HG03439 (cell line): Measurements from ENCODE around the gene SND1.

Experiments
- ATAC-seq: cut with Tn5 transposase; IDR thresholded peaks from one replicate; pipeline ENCODE4 v1.9.1; 2021; ENCODE audit warnings: mild to moderate bottlenecking, moderate library complexity; ENCODE audit not compliant: unreplicated experiment

Gene SND1

GRCh38 chr7:128057909-128058308 lies 405.9 kb downstream of the SND1 start:
- no peak for ATAC-seq

DNA sequence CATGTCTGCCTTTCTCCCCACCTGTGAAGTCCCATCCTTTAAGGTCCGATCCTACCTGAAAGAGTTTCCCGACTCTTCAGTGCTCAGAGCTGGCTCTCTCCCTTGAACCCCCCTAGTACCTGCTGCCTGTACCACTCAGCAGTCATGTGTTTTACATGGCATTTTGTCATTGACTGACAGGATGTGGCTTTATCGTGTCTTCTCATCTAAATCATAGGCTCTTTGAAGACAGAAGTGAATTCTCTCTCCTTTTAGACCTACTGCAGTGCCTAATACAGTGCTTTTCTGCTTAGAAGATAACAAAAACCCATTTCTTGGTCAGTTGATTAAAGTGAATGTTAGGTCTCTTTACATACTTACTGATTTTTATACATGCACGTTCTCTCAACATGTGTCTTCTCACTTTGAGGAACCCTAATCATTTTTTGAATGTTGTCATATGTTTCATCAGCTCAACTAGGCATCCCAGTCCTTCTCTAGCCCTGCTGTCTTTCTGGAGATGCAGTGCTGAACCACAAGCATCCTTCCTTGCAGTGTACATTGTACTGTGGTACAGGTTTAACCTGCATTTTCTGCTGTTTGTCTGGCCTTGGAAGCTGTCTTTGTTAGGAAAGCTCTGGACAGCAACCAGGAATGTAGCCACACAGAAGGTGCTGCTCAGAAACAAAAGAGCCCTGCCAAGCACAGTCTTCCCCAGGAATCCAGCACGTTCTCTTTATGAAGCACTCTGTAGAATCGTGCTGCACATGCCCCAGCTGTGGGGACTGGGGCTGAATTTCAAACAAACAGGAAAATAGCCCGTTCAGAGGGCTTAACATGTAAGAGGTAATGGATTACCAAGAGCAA lies 407.4 kb downstream of the SND1 start:
- ATAC-seq: no peak

DNA sequence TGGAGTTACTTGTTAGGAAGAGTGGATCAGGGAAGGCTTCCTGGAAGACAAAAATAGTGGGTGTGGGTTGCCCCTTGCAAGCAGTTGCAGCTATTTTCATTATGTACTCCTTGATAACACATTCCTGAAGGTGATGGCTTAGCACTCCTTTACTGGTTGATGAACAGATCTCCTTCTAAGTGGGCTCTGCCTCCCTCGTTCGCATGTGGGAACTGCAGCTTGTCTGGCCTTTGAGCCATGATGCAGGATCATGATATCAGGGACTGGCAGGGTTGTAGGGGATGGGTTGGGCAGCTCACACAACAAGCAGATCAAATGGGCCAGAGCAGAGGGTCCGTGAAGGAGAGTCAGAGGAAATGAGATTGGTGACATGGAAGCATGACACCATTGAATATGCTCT lies 408.0 kb downstream of the SND1 start:
- no peak for ATAC-seq

DNA sequence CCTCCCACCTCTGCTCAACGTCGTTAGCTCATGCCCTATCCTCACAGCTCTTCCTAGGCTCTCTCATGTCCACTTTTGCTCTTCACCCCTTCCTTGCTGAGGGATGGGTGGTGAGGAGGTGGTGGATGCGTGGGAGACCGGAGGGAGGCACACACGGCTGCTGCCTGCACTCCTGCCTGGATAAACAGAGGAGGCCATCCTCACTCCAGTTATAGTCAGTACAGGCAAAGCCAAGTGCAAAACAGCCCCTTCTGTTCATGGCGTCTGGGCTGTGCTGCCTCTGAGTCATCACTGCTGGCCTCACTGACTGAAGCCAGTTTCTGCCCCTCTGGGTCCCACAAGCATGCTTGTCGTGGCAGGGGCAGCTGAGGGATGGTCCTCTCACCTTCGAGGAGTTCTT lies 411.1 kb downstream of the SND1 start:
- ATAC-seq: no peak

GRCh38 chr7:128065872-128066271 lies 413.9 kb downstream of the SND1 start:
- ATAC-seq: no peak

DNA sequence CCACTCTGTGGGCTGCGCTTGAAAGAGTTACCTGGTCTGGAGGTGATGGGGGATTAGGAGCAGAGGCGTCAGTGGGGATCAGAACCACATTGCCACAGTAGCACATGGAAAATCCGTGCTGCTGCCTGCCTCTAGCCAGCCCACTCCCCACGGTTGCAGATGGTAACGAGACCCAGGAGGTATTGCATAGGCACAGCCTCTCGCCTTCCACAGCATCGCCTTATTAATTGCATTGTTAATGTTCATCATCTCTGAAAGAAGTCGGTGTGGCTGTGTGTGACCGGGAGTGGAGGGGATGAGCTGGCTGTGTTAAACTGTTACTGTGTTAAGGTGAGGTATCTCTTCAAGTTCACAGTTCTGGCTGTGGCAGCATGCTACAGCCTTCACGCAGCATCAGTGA lies 414.4 kb downstream of the SND1 start:
- no peak for ATAC-seq

DNA sequence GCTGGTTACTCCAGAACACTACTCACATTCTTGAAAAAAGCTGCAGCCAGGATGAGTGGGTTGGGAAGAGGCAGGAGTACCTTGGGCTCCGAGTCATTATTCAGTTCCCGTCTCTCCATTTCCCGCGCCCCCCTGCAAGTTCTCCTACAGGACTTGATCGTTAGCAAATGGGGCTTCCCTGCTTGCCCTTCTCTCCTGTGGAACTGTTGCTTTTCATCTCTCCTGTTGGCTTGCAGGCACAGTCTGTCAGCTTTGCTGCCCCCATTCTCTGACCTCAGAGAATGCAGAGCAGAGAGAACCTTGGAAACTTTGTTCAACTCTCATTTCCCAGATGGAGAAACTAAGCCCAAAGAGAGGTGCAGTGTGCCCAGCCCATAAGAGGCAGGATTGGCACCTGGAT lies 414.9 kb downstream of the SND1 start:
- ATAC-seq: no peak

GRCh38 chr7:128067983-128068382 lies 416.0 kb downstream of the SND1 start:
- no peak for ATAC-seq

- no peak for ATAC-seq
Measured at GRCh38 chr7:128068785-128069184, 416.8 kb downstream of the SND1 start.

GRCh38 chr7:128069373-128070364 lies 417.7 kb downstream of the SND1 start:
- ATAC-seq: no peak

- no peak for ATAC-seq
Measured at GRCh38 chr7:128071376-128071775, 419.4 kb downstream of the SND1 start.

DNA sequence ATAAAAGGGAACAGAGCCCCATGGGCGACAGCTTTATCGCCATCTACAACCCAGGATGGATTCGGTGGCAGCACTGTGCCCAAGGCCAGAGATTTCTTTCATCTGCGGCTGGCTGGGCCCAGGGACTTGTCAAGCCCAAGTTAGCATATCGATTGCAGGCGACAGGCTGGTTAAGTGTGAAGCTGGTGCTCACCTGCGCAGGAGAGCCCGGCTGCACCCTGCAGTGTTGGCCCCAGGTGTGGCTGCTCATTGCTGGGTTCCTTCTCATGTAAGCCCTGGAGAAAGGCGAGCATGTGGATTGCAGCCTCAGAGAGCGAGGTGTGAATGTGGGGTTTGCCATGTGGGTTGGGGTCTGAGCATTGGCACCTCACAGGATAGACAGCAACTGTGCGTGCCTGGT lies 419.8 kb downstream of the SND1 start:
- no peak for ATAC-seq

- no peak for ATAC-seq
Measured at GRCh38 chr7:128073671-128074310, 421.8 kb downstream of the SND1 start.

- ATAC-seq: no peak
Measured at GRCh38 chr7:128074336-128074735, 422.3 kb downstream of the SND1 start.

DNA sequence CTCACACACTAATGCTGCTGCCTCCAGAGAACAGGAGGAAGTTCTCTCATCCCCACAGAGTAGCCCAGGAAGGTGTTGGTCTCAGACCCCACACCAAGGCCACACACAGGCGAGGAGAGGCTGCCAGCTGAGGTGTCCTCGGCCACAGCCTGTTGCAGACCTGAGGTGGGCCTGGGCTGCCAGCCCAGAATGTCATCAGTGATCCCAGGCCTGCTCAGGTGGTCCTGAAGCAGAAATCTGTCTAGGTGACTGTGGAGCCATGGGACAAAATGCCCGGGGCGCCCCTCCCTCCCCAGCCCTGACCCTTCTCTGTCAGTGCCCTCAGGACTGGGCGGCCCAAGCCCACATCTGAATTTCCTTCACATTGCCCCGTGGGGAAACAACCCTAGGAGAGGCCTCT lies 422.7 kb downstream of the SND1 start:
- ATAC-seq: no peak

DNA sequence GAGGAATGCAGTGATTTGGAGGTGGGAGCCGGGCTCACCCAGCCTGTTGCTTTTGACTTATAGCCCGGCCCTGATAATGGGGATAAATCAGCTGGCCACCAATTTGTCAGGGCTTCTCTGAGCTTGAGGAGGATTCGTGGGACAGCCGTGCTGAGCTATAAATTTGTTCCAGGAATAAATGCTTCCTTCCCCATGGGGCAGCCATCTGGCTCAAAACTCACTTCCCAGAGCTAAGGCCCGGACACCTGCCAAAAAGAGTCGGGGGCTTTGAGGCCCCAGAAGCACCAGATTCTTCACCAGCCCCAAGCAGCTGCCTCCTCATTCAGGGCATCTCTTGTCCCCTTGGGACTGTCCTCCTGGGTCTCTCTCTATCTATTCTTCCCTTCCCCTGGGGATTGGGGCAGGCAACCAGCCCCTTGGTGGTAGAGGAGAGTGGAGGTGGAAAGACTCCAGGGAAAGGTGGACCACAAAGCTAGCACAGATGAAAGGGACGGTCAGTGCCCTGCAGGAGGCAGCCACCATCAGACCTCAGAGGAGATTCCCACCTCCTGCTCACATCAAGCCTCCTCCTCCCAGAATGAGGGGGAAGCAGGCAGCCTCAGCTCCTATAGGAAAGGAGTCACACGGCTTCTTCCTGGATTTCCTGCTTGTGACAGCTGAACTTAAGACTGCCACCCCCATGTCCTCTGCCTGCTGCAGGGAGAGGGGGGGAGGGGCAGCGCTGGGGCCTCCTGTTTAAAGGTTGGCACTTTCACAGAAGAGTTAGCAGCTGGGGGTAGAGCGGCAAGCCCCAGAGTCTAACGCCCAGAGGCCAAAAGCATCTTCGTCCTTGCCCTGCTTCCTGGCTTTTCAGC lies 423.5 kb downstream of the SND1 start:
- ATAC-seq: no peak

DNA sequence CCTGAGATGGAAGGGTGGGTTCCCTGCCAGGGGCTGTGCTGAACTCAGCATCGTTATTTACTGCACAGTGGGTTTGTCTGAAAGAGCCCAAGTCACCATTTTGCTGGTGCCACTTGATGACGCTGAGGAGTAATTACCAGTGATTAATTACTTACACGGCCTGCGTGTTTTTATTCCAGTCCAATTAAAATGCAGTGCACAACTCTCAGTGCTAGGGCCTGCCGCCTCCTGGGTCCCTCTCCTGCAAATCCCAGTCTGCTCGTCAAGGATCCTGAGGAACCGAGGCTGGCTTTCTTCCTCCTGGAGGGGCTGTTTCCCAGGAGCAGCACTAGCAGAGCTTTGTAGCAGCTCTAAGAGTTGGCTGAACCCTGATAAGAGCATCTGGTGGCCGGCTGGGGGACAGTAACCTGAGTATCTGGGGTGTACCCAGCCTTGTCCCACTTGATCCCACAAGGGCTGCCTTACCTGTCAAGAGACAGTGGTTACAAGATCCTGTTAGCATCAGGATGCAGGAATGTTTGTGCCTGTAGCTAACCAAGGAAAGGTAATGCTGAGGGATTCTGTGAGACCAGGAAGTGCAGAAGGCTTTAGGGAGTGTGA lies 424.3 kb downstream of the SND1 start:
- ATAC-seq: no peak

DNA sequence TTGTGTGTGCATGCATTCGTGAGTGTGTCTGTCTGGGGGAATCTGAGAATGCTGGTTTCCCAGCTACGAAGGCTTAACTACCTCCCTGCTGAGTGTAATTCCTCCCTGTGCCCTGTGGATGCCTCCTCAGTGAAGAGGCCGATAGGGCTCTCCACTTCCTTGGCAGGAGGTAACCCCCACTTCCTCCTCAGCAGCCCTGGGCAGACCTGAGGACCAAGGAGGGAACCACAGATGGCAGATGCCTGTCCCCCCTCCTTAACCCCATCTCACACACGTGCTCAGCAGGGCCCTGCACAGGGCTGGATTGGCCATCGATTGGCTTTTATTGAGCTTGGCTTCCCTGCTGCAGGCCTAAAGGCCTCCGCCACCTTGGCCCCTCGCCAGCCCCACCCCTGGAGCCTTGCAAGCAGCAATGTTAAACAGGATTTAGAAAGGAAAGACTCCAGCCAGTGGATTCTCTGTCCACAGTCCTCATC lies 424.8 kb downstream of the SND1 start:
- ATAC-seq: no peak

- ATAC-seq: no peak
Measured at GRCh38 chr7:128078309-128078708, 426.3 kb downstream of the SND1 start.

DNA sequence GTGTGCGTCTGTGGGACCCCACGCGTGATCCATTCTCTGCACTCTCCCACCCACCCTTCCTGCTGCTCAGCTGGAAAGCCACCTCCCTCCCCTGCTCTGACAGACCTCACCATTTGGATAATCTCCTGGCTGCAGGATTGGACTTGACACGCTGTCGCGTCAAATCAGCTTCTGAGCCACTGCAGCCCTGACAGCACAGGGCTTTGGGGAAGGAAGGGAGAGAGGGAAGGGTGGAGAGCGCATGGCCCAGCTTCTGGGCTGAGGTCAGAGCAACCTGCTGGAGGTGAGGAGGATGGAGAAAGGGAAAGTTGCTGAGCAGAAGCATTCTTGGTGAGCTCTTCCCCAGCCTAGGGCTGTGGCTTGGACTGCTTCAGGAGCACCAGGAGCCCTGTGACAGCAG lies 428.2 kb downstream of the SND1 start:
- ATAC-seq: no peak
